ENCODE measurements around the gene TSC1.

The TSC1 gene

GRCh38 chr9:132886334-132886725 lies 58.1 kb downstream of the TSC1 start:
- DNase-seq, result no peak

- no peak for DNase-seq
Observed at GRCh38 chr9:132885720-132886333, 58.6 kb downstream of the TSC1 start.

- DNase-seq, result no peak
Observed at GRCh38 chr9:132883349-132884294, 60.8 kb downstream of the TSC1 start.

- DNase-seq, result no peak
Observed at GRCh38 chr9:132882616-132883015, 61.8 kb downstream of the TSC1 start.

GRCh38 chr9:132881826-132882225 lies 62.6 kb downstream of the TSC1 start:
- DNase-seq, result no peak

GRCh38 chr9:132880324-132880661 lies 64.1 kb downstream of the TSC1 start:
- DNase-seq, result no peak

GRCh38 chr9:132879457-132880323 lies 64.7 kb downstream of the TSC1 start:
- no peak for DNase-seq

- peak in 1 of 2 experiments; percentile 46 for DNase-seq
Observed at GRCh38 chr9:132878695-132879456, 65.5 kb downstream of the TSC1 start, which contains the start of gene SPACA9. TSS of gene SPACA9 (plus strand) at chr9:132878898. CDS start at chr9:132883948, 5,050 bp downstream.

- peak in 1 of 2 experiments; percentile 75 for DNase-seq
Observed at GRCh38 chr9:132877824-132878694, 66.4 kb downstream of the TSC1 start, which contains the start of gene AK8. TSS of gene AK8 (minus strand) at chr9:132878284. CDS start at chr9:132878255, 29 bp downstream.

GRCh38 chr9:132877458-132877823 lies 67.0 kb downstream of the TSC1 start:
- DNase-seq, result no peak

- DNase-seq, result no peak
Observed at GRCh38 chr9:132876849-132877248, 67.6 kb downstream of the TSC1 start.

- DNase-seq, result no peak
Observed at GRCh38 chr9:132875159-132875558, 69.3 kb downstream of the TSC1 start.

- no peak for DNase-seq
Observed at GRCh38 chr9:132873403-132873802, 71.0 kb downstream of the TSC1 start.

- DNase-seq, result no peak
Observed at GRCh38 chr9:132869266-132869665, 75.2 kb downstream of the TSC1 start.

- DNase-seq, result no peak
Observed at GRCh38 chr9:132866898-132867297, 77.5 kb downstream of the TSC1 start.

GRCh38 chr9:132864691-132865090 lies 79.7 kb downstream of the TSC1 start:
- no peak for DNase-seq

- DNase-seq, result no peak
Observed at GRCh38 chr9:132864277-132864676, 80.1 kb downstream of the TSC1 start.

GRCh38 chr9:132863096-132863495 lies 81.3 kb downstream of the TSC1 start:
- DNase-seq, result no peak

GRCh38 chr9:132862533-132862932 lies 81.9 kb downstream of the TSC1 start:
- DNase-seq, result no peak

GRCh38 chr9:132861666-132862065 lies 82.8 kb downstream of the TSC1 start:
- DNase-seq, result no peak

- DNase-seq, result no peak
Observed at GRCh38 chr9:132858751-132859150, 85.7 kb downstream of the TSC1 start.
